ENCODE measurements around the gene SYT2.

The SYT2 gene

DNA sequence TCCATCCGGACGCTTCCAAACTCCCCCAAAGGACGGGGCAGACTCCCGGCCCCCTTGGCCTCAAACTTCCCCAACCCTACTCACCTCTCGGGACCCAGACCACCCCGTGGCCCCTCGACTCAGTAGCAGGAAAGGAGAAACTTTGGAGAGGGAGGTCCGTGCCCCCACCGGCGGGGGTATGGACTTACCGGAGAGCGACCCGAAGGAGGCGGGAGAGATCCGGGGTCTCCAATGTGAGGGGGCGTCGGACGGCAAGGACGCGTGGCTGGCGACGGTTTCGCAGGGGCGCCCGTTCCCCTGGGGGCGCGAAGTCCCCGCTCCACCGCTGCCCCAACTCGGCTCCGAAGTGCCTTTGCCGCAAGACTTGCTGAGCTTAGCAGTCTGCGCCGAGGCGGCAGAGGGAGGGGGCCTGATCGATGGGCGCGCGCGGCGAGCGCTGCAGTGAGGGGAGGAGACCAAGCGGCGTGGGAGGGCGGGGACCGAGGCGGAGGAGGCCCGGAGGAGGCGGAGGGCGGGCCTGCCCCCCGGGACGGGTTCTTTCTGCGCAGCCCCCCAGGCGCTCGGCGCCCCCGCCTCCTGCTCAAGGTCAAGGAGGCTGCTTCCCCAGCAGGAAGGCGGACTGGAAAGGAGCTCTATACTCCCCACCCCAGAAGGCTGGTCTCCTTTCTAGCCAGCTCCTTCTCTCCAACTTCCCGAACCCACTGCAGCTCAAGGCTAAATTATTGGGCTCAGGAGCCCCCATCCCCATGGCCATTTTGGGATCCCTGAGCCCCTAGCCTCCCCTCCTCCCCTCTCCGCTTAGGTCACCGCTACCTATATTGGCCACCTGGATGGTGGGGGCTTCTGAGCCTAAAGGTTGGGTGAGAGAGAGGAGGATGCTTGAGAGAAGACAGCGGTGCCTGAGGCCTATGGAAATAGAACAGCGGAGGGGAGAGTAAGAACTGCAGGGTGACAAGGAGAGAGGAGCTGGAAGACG is at the start of gene SYT2:
Gene SYT2 (minus strand): TSS at position 385 of the 976 bp plus-strand sequence. CDS start 104,682 bp downstream, outside the sequence.
- in situ Hi-C loops (cut with MboI; ENCODE audit: low sequenced_read_pairs), result loop anchor here (25.0 kb wide), 2 partner anchors 223 to 523 kb away; partner anchors contain the start of gene LGR6

DNA sequence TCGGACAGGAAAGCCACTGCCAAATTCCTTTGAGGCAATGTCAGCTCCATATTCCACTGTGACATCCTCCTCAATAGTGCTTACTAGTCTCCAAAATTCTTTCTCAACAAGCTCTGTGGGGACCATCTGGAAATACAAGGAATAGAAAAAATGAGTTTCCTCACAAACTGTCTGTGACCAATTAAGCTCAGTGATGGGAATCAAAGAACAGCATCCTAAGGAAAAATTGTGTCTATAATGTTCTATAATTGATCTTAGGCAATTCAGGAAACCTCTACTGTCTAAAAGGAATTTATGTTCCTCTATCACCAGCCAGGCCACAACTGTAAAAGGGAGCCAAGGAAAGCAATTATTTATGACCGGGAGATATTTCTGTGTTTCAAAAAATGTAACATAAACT is 46.1 kb upstream of the SYT2 start:
- in situ Hi-C loops (cut with MboI; ENCODE audit: low sequenced_read_pairs), result no loop called here

- in situ Hi-C loops (cut with MboI; ENCODE audit: low sequenced_read_pairs), result no loop called here
These were observed 44.0 kb upstream of the SYT2 start for GRCh38 chr1:202754293-202754692.

GRCh38 chr1:202752774-202753173 is 42.5 kb upstream of the SYT2 start:
- in situ Hi-C loops (cut with MboI; ENCODE audit: low sequenced_read_pairs), result no loop called here

GRCh38 chr1:202750761-202751160 is 40.5 kb upstream of the SYT2 start:
- in situ Hi-C loops (cut with MboI; ENCODE audit: low sequenced_read_pairs), result no loop called here

DNA sequence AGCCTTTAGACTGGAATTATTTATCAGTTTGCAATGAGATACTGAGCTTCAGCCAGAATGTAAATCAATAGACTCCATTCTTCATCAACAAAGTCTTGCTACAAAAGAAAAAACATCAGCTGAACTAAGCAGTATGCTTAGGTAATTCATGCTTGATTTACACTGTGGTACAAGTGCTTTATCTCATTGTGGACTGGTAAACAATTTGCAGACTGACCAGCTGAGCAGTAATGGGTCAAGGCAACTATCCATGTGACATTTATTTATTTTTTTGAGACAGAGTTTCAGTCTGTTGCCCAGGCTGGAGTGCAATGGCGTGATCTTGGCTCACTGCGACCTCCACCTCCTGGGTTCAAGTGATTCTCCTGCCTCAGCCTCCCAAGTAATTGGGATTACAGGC is 39.8 kb upstream of the SYT2 start:
- in situ Hi-C loops (cut with MboI; ENCODE audit: low sequenced_read_pairs), result no loop called here

- in situ Hi-C loops (cut with MboI; ENCODE audit: low sequenced_read_pairs), result loop anchor here (25.0 kb wide), 1 partner anchor 242 kb away; no protein-coding TSS in a partner anchor
These were observed 35.2 kb upstream of the SYT2 start for GRCh38 chr1:202745323-202745888.

- in situ Hi-C loops (cut with MboI; ENCODE audit: low sequenced_read_pairs), result loop anchor here (25.0 kb wide), 1 partner anchor 243 kb away; no protein-coding TSS in a partner anchor
These were observed 34.5 kb upstream of the SYT2 start for GRCh38 chr1:202744770-202745169.

DNA sequence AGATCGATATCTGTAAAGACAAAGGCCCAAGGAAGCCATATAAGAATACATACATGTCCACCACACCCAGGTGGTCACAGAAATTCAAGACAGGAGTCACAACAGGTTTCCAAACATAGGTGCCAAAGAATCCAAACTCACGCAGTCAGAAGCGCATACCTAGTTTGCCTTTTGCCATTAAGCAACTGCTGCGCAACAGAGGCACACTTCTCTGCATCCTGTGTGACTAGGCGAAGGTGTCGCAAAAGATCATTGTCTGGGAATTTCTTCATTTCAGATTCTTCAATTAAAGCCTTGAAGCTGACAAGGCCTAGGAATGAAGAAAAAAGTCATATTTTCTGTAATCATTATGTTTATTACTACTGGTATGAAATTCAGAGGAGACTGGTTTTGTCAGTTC is 32.2 kb upstream of the SYT2 start:
- in situ Hi-C loops (cut with MboI; ENCODE audit: low sequenced_read_pairs), result loop anchor here (25.0 kb wide), 1 partner anchor 245 kb away; no protein-coding TSS in a partner anchor

DNA sequence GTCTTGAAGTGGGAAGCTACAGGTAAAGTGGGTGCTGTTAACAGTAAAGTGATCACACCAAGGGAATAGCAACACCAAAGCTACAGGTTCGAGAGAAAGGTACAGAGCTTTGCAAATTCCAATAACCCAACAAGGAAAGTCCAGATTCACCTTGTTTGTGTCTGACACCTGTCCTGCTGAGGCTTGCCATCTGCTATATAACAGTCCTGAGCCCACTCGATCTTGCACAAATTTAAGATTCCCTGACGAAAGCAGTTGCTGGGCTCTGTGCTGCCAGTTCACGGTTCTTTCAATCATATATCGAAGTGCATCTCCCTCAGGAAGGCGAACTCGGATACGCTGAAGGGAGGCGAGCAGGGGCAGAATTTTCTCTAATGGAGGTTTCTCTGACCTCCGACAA is 23.0 kb upstream of the SYT2 start:
- in situ Hi-C loops (cut with MboI; ENCODE audit: low sequenced_read_pairs), result loop anchor here (25.0 kb wide), 1 partner anchor 254 kb away; no protein-coding TSS in a partner anchor

DNA sequence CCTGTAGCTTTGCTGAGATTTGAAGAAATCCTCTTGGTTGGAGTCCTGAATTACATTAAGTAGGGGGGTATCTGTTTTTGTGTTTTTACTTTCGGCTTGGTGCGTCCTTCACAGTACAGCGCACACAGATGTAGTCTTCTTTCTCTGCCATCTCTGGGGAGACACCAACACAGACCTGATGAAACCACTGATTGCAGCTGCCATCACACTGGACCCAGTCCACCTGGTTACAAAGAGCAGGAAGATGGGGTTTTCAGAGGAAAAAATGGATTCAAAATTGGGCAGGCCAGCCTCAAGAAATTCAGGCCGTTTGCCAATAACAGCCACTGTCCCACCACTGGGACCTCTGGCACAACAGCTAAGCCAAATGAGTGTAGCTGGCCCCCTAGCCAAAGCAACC is 18.7 kb upstream of the SYT2 start:
- in situ Hi-C loops (cut with MboI; ENCODE audit: low sequenced_read_pairs), result loop anchor here (25.0 kb wide), 1 partner anchor 258 kb away; no protein-coding TSS in a partner anchor

GRCh38 chr1:202725526-202725925 is 15.3 kb upstream of the SYT2 start:
- in situ Hi-C loops (cut with MboI; ENCODE audit: low sequenced_read_pairs), result loop anchor here (25.0 kb wide), 1 partner anchor 262 kb away; no protein-coding TSS in a partner anchor

DNA sequence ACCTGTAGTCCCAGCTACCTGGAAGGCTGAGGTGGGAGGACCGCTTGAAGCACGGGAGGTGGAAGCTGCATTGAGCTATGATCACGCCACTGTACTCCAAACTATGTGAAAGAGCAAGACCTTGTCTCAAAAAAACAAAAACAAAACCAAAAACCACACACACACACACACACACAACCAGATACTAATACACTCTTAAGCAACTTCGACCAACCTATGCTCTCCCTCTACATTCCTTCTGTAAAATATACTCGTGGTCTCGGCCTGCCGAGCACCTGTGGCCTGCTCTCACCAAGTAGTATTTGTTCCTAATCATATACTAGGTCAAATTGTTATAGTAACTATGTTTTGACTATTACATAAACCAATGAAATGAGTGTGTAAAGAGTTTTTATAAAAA is 13.5 kb upstream of the SYT2 start:
- in situ Hi-C loops (cut with MboI; ENCODE audit: low sequenced_read_pairs), result loop anchor here (25.0 kb wide), 2 partner anchors 236 to 536 kb away; partner anchors contain the start of gene LGR6

DNA sequence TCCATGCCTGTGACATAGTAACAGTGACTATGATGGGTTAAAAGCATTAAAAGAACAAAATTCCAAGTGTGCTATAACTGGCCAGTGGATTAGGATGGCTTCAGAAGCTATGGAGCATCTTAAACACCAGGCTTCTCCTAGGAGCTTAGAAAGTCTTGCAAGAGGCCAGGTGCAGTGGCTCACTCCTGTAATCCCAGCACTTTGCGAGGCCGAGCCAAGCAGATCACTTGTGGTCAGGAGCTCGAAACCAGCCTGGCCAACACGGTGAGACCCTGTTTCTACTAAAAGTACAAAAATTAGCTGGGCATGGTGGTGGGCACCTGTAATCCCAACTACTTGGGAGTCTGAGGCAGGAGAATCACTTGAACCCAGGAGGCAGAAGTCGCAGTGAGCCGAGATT is 12.8 kb upstream of the SYT2 start:
- in situ Hi-C loops (cut with MboI; ENCODE audit: low sequenced_read_pairs), result loop anchor here (25.0 kb wide), 2 partner anchors 236 to 536 kb away; partner anchors contain the start of gene LGR6

- in situ Hi-C loops (cut with MboI; ENCODE audit: low sequenced_read_pairs), result loop anchor here (25.0 kb wide), 2 partner anchors 229 to 529 kb away; partner anchors contain the start of gene LGR6
These were observed 6.4 kb upstream of the SYT2 start for GRCh38 chr1:202716654-202717053.

GRCh38 chr1:202714202-202714601 is 3.9 kb upstream of the SYT2 start:
- in situ Hi-C loops (cut with MboI; ENCODE audit: low sequenced_read_pairs), result loop anchor here (25.0 kb wide), 2 partner anchors 227 to 527 kb away; partner anchors contain the start of gene LGR6

- in situ Hi-C loops (cut with MboI; ENCODE audit: low sequenced_read_pairs), result loop anchor here (25.0 kb wide), 2 partner anchors 226 to 526 kb away; partner anchors contain the start of gene LGR6
These were observed 2.9 kb upstream of the SYT2 start for GRCh38 chr1:202713110-202713509.

GRCh38 chr1:202711949-202712635 is 1.8 kb upstream of the SYT2 start:
- in situ Hi-C loops (cut with MboI; ENCODE audit: low sequenced_read_pairs), result loop anchor here (25.0 kb wide), 2 partner anchors 225 to 525 kb away; partner anchors contain the start of gene LGR6

DNA sequence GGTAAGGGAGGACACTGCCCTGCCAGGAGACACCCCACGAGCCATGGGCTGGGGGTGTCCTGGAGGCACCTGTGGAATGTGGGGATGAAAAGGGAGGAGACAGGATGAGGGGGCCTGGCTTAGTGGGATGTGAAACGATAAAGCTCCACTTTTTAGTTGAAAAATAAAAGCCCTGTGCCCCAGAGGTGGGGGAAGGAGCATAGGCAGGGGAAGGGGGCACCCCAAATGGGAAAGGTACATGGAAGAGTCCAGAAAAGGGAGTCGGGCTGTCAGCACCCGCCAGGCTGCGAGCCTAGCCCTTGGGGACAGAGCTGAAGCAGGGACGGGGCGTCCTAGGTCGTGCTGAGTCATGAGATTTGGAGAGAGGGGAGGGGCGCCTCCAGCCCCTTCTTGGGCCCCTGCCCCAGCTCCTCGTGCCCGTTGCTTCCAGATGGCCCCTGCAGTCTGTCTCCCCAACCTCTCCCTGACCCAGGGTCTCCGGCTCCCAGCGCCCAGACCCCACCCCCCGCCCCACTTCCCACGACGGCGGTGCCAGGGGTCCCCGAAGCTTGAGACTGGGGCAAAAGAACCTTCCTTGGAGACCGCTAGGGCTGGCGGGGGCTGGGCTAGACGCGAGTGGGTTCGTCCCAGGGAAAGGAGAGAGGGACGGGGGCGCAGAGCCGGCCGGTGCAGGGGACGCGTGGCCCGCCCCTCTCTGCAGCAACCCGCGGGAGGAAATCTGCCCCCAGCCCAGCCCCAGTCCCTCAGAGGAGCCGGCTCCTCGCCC is 795 bp downstream of the SYT2 start:
- in situ Hi-C loops (cut with MboI; ENCODE audit: low sequenced_read_pairs), result loop anchor here (25.0 kb wide), 2 partner anchors 222 to 522 kb away; partner anchors contain the start of gene LGR6
